HG02870 (cell line): ENCODE results near the gene DOCK9.

ENCODE experiments used
- ATAC-seq: cut with Tn5 transposase; IDR thresholded peaks from one replicate; pipeline ENCODE4 v1.9.1; 2021; ENCODE audit warnings: mild to moderate bottlenecking, moderate library complexity; ENCODE audit not compliant: unreplicated experiment

DOCK9 gene

GRCh38 chr13:98856983-98857382 is 120.9 kb downstream of the DOCK9 start:
- no peak for ATAC-seq

- no peak for ATAC-seq
These were observed 123.4 kb downstream of the DOCK9 start for GRCh38 chr13:98854448-98854847.

DNA sequence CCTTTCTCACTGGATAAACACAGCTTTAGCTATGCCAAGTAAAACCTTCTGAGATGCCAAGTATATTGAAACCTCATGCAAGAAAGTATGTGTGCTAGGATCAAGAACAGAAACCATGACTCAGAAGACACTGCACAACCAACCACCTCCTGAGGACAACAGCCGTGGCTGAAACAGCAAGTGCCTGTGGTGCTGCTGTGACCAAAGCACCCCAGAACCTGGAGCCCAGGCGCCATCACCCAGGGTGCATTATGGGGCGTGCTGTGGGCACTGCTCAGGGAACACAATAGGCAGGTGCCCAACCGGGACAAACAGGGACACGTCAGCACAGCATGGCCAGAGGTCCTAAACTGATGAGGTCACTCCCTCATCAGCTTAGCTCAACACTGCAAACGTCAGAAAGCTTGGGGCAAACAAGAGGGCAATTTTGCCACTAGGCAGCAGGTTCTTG is 124.1 kb downstream of the DOCK9 start:
- ATAC-seq = peak; percentile 100

- no peak for ATAC-seq
These were observed 126.6 kb downstream of the DOCK9 start for GRCh38 chr13:98851276-98851675.

- no peak for ATAC-seq
These were observed 129.1 kb downstream of the DOCK9 start for GRCh38 chr13:98848746-98849145.

- ATAC-seq = no peak
These were observed 130.1 kb downstream of the DOCK9 start for GRCh38 chr13:98847780-98848179.

GRCh38 chr13:98846986-98847385 is 130.9 kb downstream of the DOCK9 start:
- ATAC-seq = no peak

GRCh38 chr13:98846521-98846920 is 131.3 kb downstream of the DOCK9 start:
- no peak for ATAC-seq

DNA sequence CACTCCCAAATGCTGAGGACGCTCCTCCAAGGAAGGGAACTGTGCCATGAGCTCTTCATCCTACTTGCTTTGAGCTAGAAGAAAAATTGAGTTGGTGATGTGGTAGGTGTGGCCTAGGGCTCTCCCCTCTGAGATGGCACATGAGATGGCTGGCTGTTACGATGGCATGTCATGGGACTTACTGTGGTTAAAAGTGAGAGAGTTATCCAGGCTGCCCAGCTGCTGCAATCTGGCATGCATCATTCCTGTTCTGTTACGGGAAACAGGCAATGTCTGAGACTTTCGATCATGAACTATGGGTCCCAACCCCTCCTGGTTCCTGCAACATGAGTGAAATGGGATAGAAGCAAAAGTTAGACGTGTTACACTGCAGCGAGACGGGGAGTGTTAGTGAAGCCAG is 132.1 kb downstream of the DOCK9 start:
- ATAC-seq = no peak

GRCh38 chr13:98844021-98844420 is 133.8 kb downstream of the DOCK9 start:
- no peak for ATAC-seq

GRCh38 chr13:98843482-98843877 is 134.4 kb downstream of the DOCK9 start:
- ATAC-seq = no peak

DNA sequence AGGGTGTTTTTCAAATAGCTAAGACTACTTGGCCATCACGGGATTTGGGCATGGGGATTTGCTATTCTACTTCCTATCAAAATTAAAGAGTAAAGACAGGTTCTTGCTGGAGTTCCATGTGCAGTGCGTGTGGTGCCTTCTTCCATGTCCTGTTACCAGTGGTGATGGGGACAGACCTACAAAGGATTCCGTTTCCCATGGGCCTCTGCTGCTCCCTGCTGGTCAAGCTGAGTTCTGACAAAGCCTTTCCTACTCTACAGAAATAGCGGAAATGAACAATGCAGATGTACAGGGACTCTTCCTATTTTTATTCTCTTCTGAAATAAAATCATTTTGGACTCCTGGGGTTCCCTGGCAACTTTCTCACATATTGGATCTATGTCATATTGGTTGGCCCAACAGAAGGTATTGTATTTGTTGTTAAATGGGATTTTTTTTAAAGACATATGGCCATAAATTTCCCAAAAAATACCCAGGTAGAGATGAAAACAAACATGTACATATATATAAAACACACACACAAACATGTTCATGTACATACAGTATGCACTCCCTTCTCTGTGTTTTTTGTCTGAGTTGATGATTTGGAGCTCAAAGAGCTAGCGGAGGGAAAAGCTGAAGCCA is 134.9 kb downstream of the DOCK9 start:
- ATAC-seq = peak; percentile 87

GRCh38 chr13:98842070-98842469 is 135.8 kb downstream of the DOCK9 start:
- ATAC-seq = no peak

- ATAC-seq = peak; percentile 84
These were observed 137.8 kb downstream of the DOCK9 start for GRCh38 chr13:98839856-98840769.

DNA sequence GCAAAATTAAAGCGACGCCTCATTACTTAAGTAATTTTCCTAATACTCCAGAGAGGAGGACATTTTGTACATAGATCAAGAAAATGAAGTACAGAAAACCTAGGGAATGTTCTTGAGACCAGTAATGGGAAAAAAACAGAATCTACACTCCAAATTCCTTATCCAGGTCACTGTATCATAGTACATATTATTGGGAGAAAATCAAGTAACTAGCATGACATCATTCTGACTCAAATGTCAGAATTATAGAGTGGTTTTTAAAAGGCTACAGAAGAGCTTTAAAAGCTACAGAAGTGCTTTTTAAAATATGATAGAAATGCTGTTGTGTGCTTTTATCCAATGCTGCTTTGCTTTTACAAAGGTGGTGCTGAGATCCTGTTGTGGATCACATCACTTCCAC is 139.1 kb downstream of the DOCK9 start:
- ATAC-seq = no peak

DNA sequence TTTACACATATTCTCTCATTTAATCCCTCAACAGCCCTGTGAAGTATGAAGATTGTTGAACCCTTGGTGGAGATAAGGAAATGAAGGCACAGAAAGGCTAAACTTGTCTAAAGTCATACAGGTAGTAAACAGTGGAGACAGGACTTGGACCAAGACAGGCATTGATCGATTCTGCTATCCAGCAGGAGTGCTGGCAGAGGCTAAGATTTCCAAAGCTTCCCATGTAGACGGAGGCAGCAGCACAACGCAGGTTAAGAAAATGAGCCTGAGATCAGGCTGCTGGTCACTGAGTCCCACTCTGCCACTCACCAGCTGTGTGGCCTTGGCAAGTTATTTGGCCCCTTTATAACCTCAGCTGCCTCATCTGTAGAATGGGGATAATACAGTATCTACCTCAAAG is 140.0 kb downstream of the DOCK9 start:
- no peak for ATAC-seq

DNA sequence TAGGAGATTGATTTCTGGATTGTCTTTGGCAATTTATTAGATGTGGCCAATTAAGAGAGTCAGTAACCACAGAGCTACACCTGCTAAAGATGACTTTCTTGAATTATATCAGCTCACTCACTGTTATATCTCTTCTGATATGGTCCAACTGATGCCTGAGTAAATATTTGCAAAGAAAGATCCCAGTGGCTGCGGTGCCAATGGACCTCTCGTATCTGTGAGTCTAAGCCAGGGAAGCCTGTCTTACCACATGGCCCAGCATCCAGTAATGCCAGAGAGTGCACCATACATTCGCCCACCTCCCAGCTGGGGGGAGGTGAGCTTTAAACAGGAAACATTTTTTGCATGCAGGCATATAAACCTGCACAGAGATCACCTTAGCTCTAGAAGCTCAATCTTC is 142.7 kb downstream of the DOCK9 start:
- ATAC-seq = no peak

DNA sequence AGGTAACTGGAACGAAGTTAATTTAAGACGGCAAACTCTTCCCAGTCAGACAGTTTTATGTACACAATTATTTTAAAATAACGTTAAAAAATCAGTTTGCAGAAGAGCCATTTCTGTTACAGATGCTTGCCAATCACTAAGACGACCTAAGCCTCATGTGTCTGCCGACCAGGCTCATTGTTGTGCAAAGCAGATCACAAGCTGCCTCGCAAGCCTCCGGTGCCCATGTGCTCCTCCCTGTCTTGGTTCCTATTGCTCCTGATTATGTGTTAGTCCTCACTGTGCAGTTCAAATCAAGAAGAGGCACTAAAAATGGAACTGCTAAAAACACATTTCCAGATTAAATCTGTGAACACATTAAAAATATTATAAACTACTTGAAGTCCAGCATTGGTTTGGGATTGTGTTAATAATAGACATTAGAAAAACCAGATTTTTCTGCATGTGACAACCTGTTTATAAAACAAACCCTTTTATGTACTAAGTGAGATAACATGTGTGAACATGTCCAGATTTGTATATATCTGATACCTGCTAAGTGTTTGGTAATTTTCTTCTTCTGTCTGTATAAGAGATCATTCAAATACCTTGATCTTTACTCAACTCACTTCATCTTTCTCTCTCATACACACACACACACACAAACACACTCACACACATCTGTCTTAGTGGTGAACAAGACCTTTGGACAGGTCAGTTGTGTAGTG is 143.5 kb downstream of the DOCK9 start:
- ATAC-seq = no peak

GRCh38 chr13:98831236-98831635 is 146.6 kb downstream of the DOCK9 start:
- no peak for ATAC-seq

- no peak for ATAC-seq
These were observed 148.3 kb downstream of the DOCK9 start for GRCh38 chr13:98829541-98829940.

DNA sequence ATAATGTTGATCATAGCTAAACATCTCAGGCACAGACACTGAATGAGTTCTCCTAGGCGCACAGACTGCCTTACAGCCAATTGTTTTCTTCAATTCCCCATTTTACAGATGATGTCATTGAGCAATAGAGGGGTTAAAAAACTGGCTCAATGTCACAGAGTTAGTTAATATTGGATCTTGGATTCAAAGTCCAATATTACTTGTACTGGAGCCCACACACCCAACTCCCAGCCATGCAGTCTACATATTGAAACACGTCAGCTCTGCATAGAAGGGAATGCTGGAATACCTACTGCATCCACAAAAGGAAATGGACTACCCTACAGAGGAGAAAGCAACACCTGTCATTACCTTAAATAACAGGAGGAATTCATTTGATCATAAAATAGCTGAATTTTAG is 149.2 kb downstream of the DOCK9 start:
- ATAC-seq = no peak

DNA sequence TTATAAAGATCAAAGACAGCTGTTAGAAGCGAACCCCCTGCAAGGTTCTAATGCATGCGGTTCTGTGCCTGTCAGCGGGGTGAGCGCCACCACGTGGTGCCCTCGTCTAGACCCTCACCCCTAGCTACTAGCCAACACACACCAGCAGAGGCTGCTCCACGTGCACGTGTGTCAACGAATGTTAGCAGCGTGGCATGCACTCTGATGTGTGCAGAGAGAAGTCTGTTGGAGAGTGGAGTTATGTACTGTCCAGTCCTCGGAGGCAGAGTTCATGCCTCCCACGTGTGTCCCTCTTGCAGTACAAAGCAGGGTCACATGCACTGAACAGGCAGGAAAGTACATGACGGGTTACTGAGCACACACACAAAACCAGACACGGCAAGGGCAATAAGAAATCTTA is 150.4 kb downstream of the DOCK9 start:
- ATAC-seq = no peak
